Keratinocyte (primary cell): Measurements from ENCODE around the gene NFKBIZ.

Source experiments
- EZH2 ChIP-seq: IDR thresholded peaks from one replicate; pipeline ENCODE4 v1.6.1; 2012; ENCODE audit warnings: inconsistent platforms, mild to moderate bottlenecking, low read length, moderate library complexity
- TF ChIP-seq, protein P1 (sequence below), 3 experiments: IDR thresholded peaks in 1 of 3; conservative IDR thresholded peaks in 1 of 3; optimal IDR thresholded peaks in 1 of 3; 2 replicates in 2 of 3; 3 replicates in 1 of 3; pipeline versions ENCODE3 to v1.5.1; 2011; ENCODE audit warnings: low read length in 3 of 3, mild to moderate bottlenecking in 3 of 3, moderate library complexity in 2 of 3, control low read depth in 1 of 3, inconsistent platforms in 1 of 3; ENCODE audit not compliant: insufficient read depth in 2 of 3; ENCODE audit errors: extremely low read depth in 1 of 3

DNA sequence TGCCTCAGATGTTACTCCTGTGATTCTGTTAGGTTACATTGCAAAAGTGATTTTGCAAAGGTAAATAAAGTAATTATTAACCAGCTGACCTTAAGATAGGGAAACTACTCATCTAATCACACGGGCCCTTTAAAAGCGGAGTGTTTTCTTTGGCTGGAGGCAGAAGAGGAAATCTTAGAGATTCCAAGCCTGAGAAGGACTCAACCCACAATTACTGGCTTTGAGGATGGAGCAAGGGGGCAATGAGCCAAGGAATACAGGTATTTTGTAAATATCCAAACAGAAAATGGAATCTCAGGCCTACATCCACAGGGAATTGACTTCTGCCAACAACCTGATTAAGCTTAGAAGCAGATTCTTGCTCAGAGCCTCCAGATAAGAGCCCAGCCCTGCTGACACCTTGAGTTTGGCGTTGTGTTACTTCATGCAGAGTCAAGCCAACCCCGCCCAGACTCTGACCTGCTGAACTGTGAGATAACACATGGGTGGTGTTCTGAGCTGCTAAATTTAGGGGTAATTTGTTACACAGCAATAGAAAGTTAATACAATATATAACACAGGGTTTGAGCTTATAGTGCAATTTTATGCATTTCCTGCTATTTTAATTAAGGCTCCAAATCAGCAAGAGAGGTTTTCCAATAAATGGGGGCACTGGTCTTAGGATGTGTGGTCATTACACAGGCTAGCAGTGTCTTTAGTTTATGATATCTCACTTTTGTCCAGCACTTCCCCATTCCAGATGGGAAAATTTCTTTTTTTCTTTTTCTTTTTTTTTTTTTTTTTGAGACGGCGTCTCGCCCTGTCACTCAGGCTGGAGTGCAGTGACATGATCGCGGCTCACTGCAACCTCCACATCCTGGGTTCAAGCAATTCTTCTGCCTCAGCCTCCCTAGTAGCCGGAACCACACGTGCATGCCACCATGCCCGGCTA lies 19.5 kb downstream of the NFKBIZ start:
- TF ChIP-seq, protein P1, sequence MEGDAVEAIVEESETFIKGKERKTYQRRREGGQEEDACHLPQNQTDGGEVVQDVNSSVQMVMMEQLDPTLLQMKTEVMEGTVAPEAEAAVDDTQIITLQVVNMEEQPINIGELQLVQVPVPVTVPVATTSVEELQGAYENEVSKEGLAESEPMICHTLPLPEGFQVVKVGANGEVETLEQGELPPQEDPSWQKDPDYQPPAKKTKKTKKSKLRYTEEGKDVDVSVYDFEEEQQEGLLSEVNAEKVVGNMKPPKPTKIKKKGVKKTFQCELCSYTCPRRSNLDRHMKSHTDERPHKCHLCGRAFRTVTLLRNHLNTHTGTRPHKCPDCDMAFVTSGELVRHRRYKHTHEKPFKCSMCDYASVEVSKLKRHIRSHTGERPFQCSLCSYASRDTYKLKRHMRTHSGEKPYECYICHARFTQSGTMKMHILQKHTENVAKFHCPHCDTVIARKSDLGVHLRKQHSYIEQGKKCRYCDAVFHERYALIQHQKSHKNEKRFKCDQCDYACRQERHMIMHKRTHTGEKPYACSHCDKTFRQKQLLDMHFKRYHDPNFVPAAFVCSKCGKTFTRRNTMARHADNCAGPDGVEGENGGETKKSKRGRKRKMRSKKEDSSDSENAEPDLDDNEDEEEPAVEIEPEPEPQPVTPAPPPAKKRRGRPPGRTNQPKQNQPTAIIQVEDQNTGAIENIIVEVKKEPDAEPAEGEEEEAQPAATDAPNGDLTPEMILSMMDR (optimal IDR thresholded peaks at IDR 0.05 in 1 of 3, IDR thresholded peaks at IDR 0.05 in 1 of 3, conservative IDR thresholded peaks at IDR 0.05 in 1 of 3; ENCODE audit: extremely low read depth in 1 of 3, insufficient read depth in 2 of 3, low read length in 3 of 3): no peak
- no peak for TF ChIP-seq EZH2
